ENCODE results near the gene FYN.

FYN gene

GRCh38 chr6:111862314-111862713 is 10.9 kb downstream of the FYN start:
- no peaks in the 10 kb centered on the region for H3K36me3 ChIP-seq (ENCODE audit: control insufficient read depth, insufficient read depth, low read length)
- no peak overlapping the region for H3K4me3 ChIP-seq (ENCODE audit: low read length)
- no peak overlapping the region for H3K9ac ChIP-seq (ENCODE audit: low read length)
- no peaks in the 10 kb centered on the region for H3K27me3 ChIP-seq (ENCODE audit: control insufficient read depth, insufficient read depth, low read length)
- H3K4me1 ChIP-seq (ENCODE audit: control insufficient read depth, insufficient read depth, low read length) = peaks cover 10% of the 10 kb centered on the region
- no peaks in the 10 kb centered on the region for H3K9me3 ChIP-seq (ENCODE audit: control insufficient read depth, low read length)

- peaks cover 10% of the 10 kb centered on the region for H3K4me1 ChIP-seq (ENCODE audit: control insufficient read depth, insufficient read depth, low read length)
- no peaks in the 10 kb centered on the region for H3K9me3 ChIP-seq (ENCODE audit: control insufficient read depth, low read length)
Observed at GRCh38 chr6:111861431-111861885, 11.8 kb downstream of the FYN start.

GRCh38 chr6:111858347-111858746 is 14.9 kb downstream of the FYN start:
- Histone ChIP-seq H3K4me1 (ENCODE audit: control insufficient read depth, insufficient read depth, low read length) (peaks cover 4% of the 10 kb centered on the region), H3K27me3 (ENCODE audit: control insufficient read depth, insufficient read depth, low read length) (no peaks in the 10 kb centered on the region), H3K36me3 (ENCODE audit: control insufficient read depth, insufficient read depth, low read length) (no peaks in the 10 kb centered on the region), H3K9ac (ENCODE audit: low read length) (no peak overlapping the region), H3K9me3 (ENCODE audit: control insufficient read depth, low read length) (no peaks in the 10 kb centered on the region), H3K4me3 (ENCODE audit: low read length) (no peak overlapping the region)

More at GRCh38 chr6:111861431-111861885, 11.8 kb downstream of the FYN start:
- Histone ChIP-seq H3K4me3 (ENCODE audit: low read length) (no peak overlapping the region), H3K36me3 (ENCODE audit: control insufficient read depth, insufficient read depth, low read length) (no peaks in the 10 kb centered on the region), H3K27me3 (ENCODE audit: control insufficient read depth, insufficient read depth, low read length) (no peaks in the 10 kb centered on the region), H3K9ac (ENCODE audit: low read length) (no peak overlapping the region)

GRCh38 chr6:111857674-111858337 is 15.4 kb downstream of the FYN start:
- H3K9me3 ChIP-seq (ENCODE audit: control insufficient read depth, low read length) = no peaks in the 10 kb centered on the region
- peaks cover 4% of the 10 kb centered on the region for H3K4me1 ChIP-seq (ENCODE audit: control insufficient read depth, insufficient read depth, low read length)
- no peaks in the 10 kb centered on the region for H3K27me3 ChIP-seq (ENCODE audit: control insufficient read depth, insufficient read depth, low read length)
- H3K36me3 ChIP-seq (ENCODE audit: control insufficient read depth, insufficient read depth, low read length) = no peaks in the 10 kb centered on the region
- H3K9ac ChIP-seq (ENCODE audit: low read length) = no peak overlapping the region
- H3K4me3 ChIP-seq (ENCODE audit: low read length) = no peak overlapping the region

- H3K4me3 ChIP-seq (ENCODE audit: low read length) = no peak overlapping the region
- H3K9me3 ChIP-seq (ENCODE audit: control insufficient read depth, low read length) = no peaks in the 10 kb centered on the region
Observed at GRCh38 chr6:111855753-111856152, 17.5 kb downstream of the FYN start.

GRCh38 chr6:111854683-111855082 is 18.6 kb downstream of the FYN start:
- H3K9me3 ChIP-seq (ENCODE audit: control insufficient read depth, low read length) = no peaks in the 10 kb centered on the region
- H3K4me3 ChIP-seq (ENCODE audit: low read length) = no peak overlapping the region
- H3K9ac ChIP-seq (ENCODE audit: low read length) = no peak overlapping the region
- no peaks in the 10 kb centered on the region for H3K27me3 ChIP-seq (ENCODE audit: control insufficient read depth, insufficient read depth, low read length)
- no peaks in the 10 kb centered on the region for H3K36me3 ChIP-seq (ENCODE audit: control insufficient read depth, insufficient read depth, low read length)
- peaks cover 11% of the 10 kb centered on the region for H3K4me1 ChIP-seq (ENCODE audit: control insufficient read depth, insufficient read depth, low read length)

More at GRCh38 chr6:111855753-111856152, 17.5 kb downstream of the FYN start:
- Histone ChIP-seq H3K4me1 (ENCODE audit: control insufficient read depth, insufficient read depth, low read length) (peaks cover 11% of the 10 kb centered on the region), H3K27me3 (ENCODE audit: control insufficient read depth, insufficient read depth, low read length) (no peaks in the 10 kb centered on the region), H3K9ac (ENCODE audit: low read length) (no peak overlapping the region), H3K36me3 (ENCODE audit: control insufficient read depth, insufficient read depth, low read length) (no peaks in the 10 kb centered on the region)

- Histone ChIP-seq H3K36me3 (ENCODE audit: control insufficient read depth, insufficient read depth, low read length) (no peaks in the 10 kb centered on the region), H3K4me3 (ENCODE audit: low read length) (no peak overlapping the region), H3K9ac (ENCODE audit: low read length) (no peak overlapping the region), H3K4me1 (ENCODE audit: control insufficient read depth, insufficient read depth, low read length) (peaks cover 11% of the 10 kb centered on the region), H3K27me3 (ENCODE audit: control insufficient read depth, insufficient read depth, low read length) (no peaks in the 10 kb centered on the region), H3K9me3 (ENCODE audit: control insufficient read depth, low read length) (no peaks in the 10 kb centered on the region)
Observed at GRCh38 chr6:111852725-111853124, 20.5 kb downstream of the FYN start.

- no peak overlapping the region for H3K9ac ChIP-seq (ENCODE audit: low read length)
- no peaks in the 10 kb centered on the region for H3K9me3 ChIP-seq (ENCODE audit: control insufficient read depth, low read length)
- no peaks in the 10 kb centered on the region for H3K27me3 ChIP-seq (ENCODE audit: control insufficient read depth, insufficient read depth, low read length)
- H3K4me3 ChIP-seq (ENCODE audit: low read length) = no peak overlapping the region
- H3K36me3 ChIP-seq (ENCODE audit: control insufficient read depth, insufficient read depth, low read length) = no peaks in the 10 kb centered on the region
- H3K4me1 ChIP-seq (ENCODE audit: control insufficient read depth, insufficient read depth, low read length) = peaks cover 14% of the 10 kb centered on the region
Observed at GRCh38 chr6:111850295-111850937, 22.8 kb downstream of the FYN start.

- H3K4me1 ChIP-seq (ENCODE audit: control insufficient read depth, insufficient read depth, low read length) = peaks cover 21% of the 10 kb centered on the region
- H3K36me3 ChIP-seq (ENCODE audit: control insufficient read depth, insufficient read depth, low read length) = no peaks in the 10 kb centered on the region
- H3K27me3 ChIP-seq (ENCODE audit: control insufficient read depth, insufficient read depth, low read length) = no peaks in the 10 kb centered on the region
- H3K9me3 ChIP-seq (ENCODE audit: control insufficient read depth, low read length) = no peaks in the 10 kb centered on the region
- no peak overlapping the region for H3K9ac ChIP-seq (ENCODE audit: low read length)
- H3K4me3 ChIP-seq (ENCODE audit: low read length) = no peak overlapping the region
Observed at GRCh38 chr6:111849298-111849697, 24.0 kb downstream of the FYN start.

GRCh38 chr6:111848262-111848812 is 24.9 kb downstream of the FYN start:
- H3K4me1 ChIP-seq (ENCODE audit: control insufficient read depth, insufficient read depth, low read length) = peaks cover 21% of the 10 kb centered on the region
- H3K9me3 ChIP-seq (ENCODE audit: control insufficient read depth, low read length) = no peaks in the 10 kb centered on the region

GRCh38 chr6:111846492-111847409 is 26.5 kb downstream of the FYN start:
- peaks cover 28% of the 10 kb centered on the region for H3K4me1 ChIP-seq (ENCODE audit: control insufficient read depth, insufficient read depth, low read length)
- no peaks in the 10 kb centered on the region for H3K36me3 ChIP-seq (ENCODE audit: control insufficient read depth, insufficient read depth, low read length)
- no peak overlapping the region for H3K4me3 ChIP-seq (ENCODE audit: low read length)
- H3K27me3 ChIP-seq (ENCODE audit: control insufficient read depth, insufficient read depth, low read length) = no peaks in the 10 kb centered on the region
- no peaks in the 10 kb centered on the region for H3K9me3 ChIP-seq (ENCODE audit: control insufficient read depth, low read length)
- no peak overlapping the region for H3K9ac ChIP-seq (ENCODE audit: low read length)

More at GRCh38 chr6:111848262-111848812, 24.9 kb downstream of the FYN start:
- no peaks in the 10 kb centered on the region for H3K36me3 ChIP-seq (ENCODE audit: control insufficient read depth, insufficient read depth, low read length)
- H3K27me3 ChIP-seq (ENCODE audit: control insufficient read depth, insufficient read depth, low read length) = no peaks in the 10 kb centered on the region
- H3K9ac ChIP-seq (ENCODE audit: low read length) = no peak overlapping the region
- H3K4me3 ChIP-seq (ENCODE audit: low read length) = no peak overlapping the region

Data from mucosa of stomach (tissue), 1 donor.